Motor neuron (in vitro differentiated cells): ENCODE results near the gene POMGNT1. TPM values are rescaled to one million over a fixed set of nuclear protein-coding genes. Genes with fewer than 3 reads are reported as not detected.

Source experiments
- ATAC-seq, 8 experiments: fragments of 200-7000 bp; cut with Tn5 transposase; replicated peaks in 6 of 8; 2 replicates each; pipeline ENCODE4 v1.8.0; 2021; ENCODE audit warnings: mild to moderate bottlenecking in 8 of 8, moderate library complexity in 8 of 8
- H3K27ac ChIP-seq, 2 donors: fragments of 250-450 bp; sonication (Bioruptor Pico); 2 replicates each; pipeline ENCODE4 v1.9.0; 2021; ENCODE audit warnings: antibody characterized with exemption in 2 of 2, mild to moderate bottlenecking in 2 of 2, moderate library complexity in 1 of 2
- H3K4me1 ChIP-seq, 2 donors: fragments of 250-450 bp; sonication (Bioruptor Pico); replicated peaks in 1 of 2; 2 replicates each; pipeline ENCODE4 v1.6.1; 2021; ENCODE audit warnings: antibody characterized with exemption in 2 of 2, mild to moderate bottlenecking in 2 of 2, moderate library complexity in 1 of 2
- H3K4me3 ChIP-seq, 5 donors: fragments of 250-450 bp; sonication (Bioruptor Pico); 2 replicates each; pipeline ENCODE4 v1.9.0; 2021; ENCODE audit warnings: antibody characterized with exemption in 5 of 5, mild to moderate bottlenecking in 5 of 5, moderate library complexity in 4 of 5
- WGBS, 10 experiments: fragments of 450-650 bp; shearing (Covaris generic); methylation state at CpG; one replicate each; pipeline ENCODE4 v1.0.0; 2022; 5-methylcytosine and 5-hydroxymethylcytosine counted together
- in situ Hi-C, 9 experiments: fragments of 400-800 bp; cut with MboI; loops; one replicate each; pipeline ENCODE4 v1.15.0; 2021; ENCODE audit warnings: low sequenced_read_pairs in 9 of 9, low pct_unique_long_range_greater_than_20kb in 2 of 9; ENCODE audit not compliant: unreplicated experiment in 9 of 9
- total RNA-seq, 8 experiments: library from RNA; unstranded; fragments of 300-600 nt; gene quantifications; 2 replicates each; pipeline versions ENCODE4 v1.2.3 to v1.2.4, GENCODE V29; 2022

The POMGNT1 gene
- total RNA-seq, 8 experiments from 2014 or later, result 40.9 to 80.1 (median 59.1) TPM

DNA sequence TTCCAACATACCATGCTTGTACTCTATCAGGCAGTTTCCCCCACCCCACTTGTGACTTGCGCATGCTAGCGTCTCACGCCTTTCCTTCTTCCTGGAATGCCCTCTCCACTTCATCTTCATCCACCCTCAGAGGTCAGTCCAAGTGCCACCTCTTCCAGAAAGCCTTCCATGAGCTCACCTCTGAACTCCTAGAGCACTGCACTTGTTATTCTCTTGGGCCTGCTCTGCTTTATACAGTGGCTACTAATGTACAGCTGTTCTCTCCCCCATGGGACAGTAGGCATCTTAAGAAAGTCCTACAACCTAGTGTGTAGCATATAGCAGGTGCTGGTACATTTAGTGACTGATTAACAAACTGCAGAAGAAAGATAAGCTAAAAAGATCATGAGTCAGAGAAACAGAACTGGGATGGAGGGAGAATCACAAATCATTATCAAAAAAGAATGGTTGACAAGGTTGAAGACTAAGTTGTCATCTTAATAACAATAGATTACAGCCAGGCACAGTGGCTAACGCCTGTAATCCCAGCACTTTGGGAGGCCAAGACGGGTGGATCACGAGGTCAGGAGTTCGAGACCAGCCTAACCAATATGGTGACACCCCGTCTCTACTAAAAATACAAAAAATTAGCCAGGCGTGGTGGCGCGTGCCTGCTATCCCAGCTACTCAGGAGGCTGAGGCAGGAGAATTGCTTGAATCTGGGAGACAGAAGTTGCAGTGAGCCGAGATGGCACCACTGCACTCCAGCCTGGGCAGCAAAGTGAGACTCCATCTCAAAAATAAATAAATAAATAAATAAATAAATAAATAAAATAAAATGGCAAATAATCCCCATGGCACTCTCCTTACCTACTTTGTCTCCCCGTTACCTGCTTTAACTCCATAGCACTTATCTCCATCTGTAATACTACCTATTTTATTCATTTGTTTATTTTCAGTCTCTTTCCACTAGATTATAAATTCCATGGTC, 39.6 kb downstream of the POMGNT1 start:
- in situ Hi-C loops, result no loop called here
- Histone ChIP-seq H3K4me3 (no peak overlapping the region), H3K4me1 (no peaks in the 10 kb centered on the region), H3K27ac (no peak overlapping the region)
- 30 to 100% (median 91%) methylated on average over 1 to 13 of the region's 13 CpGs; no CpG with 5 or more reads in 1 of the 10 experiments for WGBS, 10 experiments
- no peak for ATAC-seq

DNA sequence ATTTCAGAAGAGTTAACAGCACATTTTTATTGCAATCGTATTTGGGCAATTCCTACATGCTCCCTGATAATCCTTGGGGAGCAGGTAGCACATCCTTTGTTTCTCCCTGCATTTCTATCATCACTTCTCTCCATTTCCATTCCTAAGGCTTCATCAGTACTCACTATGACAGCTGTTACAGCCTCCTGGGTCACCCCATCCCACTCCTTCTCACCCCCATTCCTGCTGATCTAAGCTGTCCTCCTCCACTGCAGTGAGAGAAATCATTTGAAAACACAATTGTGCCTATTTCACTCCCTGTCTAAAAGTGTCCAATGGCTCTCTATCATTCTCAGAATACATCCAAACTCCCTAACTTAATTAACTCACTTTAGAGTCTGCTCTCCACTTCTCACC, 40.3 kb downstream of the POMGNT1 start:
- in situ Hi-C loops, result no loop called here
- WGBS, 10 experiments, result 33 to 100% (median 100%) methylated on average over 1 of the region's 1 CpG; no CpG with 5 or more reads in 3 of the 10 experiments
- H3K4me3 ChIP-seq, result no peak overlapping the region
- no peaks in the 10 kb centered on the region for H3K4me1 ChIP-seq
- ATAC-seq, result no peak
- H3K27ac ChIP-seq, result no peak overlapping the region

DNA sequence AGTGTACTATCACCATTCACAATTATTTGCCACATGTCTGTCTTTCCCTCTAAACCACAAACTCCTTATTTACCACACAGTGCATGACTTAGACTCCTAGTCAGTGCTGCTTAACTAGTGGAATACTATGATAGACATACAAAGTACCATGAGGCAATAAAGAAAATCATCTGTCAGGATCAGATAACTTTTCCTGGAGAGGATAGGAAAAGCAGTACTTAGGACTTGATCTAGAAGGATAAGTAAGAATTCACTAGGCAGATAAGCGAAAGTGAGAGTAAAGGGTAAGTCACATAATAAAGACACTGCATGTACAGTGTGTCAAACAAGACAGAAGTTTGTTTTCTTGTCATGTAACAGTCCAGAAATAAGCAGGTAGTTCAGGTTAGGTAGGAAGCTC, 44.5 kb downstream of the POMGNT1 start:
- H3K27ac ChIP-seq, result no peak overlapping the region

DNA sequence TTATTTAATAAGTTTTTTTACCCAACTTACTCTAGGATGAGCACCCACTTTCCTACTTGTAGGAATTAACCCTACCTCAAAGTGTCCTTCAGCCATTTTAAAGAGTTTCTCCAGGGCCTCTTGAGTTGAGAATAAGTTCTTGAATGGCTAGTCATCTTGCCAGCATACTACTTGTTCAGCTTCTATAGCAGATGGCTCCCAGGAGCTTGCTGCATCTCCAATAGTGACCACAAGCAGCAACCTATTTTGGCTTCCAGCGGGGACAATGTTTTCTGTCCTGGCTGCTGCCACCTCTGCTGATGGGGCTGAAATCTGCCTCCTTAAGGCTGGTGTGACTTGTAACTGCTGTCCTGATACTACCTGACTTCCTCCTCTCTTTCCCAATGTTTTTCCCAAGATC, 45.0 kb downstream of the POMGNT1 start:
- H3K4me3 ChIP-seq, result no peak overlapping the region
- H3K4me1 ChIP-seq, result no peaks in the 10 kb centered on the region
- WGBS, 10 experiments, result 80 to 91% (median 80%) methylated on average over 1 of the region's 1 CpG; no CpG with 5 or more reads in 7 of the 10 experiments
- no peak overlapping the region for H3K27ac ChIP-seq
- in situ Hi-C loops, result no loop called here
- ATAC-seq, result no peak

More for the DNA sequence above, 44.5 kb downstream of the POMGNT1 start:
- ATAC-seq, result no peak
- 56 to 100% (median 96%) methylated on average over 1 of the region's 1 CpG; no CpG with 5 or more reads in 2 of the 10 experiments for WGBS, 10 experiments
- Histone ChIP-seq H3K4me1 (no peaks in the 10 kb centered on the region), H3K4me3 (no peak overlapping the region)
- in situ Hi-C loops, result no loop called here

DNA sequence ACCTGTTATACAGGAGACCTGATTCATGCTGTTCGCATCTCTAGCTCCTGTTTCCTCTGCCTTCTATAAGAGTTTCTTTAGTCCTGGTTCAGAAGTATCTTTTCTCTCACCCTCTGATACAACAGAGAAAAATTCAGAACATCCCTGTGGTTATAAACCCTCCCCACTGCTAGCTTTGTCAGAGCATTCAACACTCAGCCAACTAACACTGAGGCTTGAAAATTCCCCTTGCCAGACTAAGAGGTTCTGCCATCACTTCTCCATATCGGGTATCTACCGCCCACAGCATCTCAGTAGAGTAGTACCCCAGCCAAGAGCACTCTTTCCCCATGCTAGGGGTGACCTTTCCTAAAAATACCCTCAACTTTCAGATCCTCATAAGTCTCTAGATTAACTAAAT, 46.2 kb downstream of the POMGNT1 start:
- Histone ChIP-seq H3K4me3 (no peak overlapping the region), H3K4me1 (no peaks in the 10 kb centered on the region), H3K27ac (no peak overlapping the region)
- no peak for ATAC-seq
- WGBS, 10 experiments, result 14 to 100% (median 93%) methylated on average over 1 to 3 of the region's 3 CpGs; no CpG with 5 or more reads in 3 of the 10 experiments
- in situ Hi-C loops, result no loop called here

DNA sequence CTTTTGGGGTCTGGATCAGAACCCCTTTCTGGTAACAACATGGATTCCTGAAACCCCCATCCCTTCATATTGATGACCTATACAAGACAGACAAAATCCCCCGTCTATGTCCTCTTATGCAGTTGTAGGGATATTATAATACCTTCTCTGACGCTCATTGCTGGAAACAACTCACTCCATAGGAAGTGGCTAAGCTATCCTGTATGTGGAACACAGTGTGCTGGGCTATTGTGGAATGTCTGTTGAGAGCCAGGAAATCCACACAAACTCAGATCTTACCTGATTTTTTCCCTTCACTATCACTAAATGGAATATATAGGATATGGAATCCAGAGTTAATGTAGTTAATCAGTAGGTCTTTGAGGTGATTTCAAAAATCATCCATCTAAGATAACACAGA, 48.1 kb downstream of the POMGNT1 start:
- Histone ChIP-seq H3K4me3 (no peak overlapping the region), H3K4me1 (no peaks in the 10 kb centered on the region), H3K27ac (no peak overlapping the region)
- 0 to 100% (median 75%) methylated on average over 1 to 2 of the region's 2 CpGs; no CpG with 5 or more reads in 2 of the 10 experiments for WGBS, 10 experiments
- ATAC-seq, result no peak
- in situ Hi-C loops, result no loop called here

DNA sequence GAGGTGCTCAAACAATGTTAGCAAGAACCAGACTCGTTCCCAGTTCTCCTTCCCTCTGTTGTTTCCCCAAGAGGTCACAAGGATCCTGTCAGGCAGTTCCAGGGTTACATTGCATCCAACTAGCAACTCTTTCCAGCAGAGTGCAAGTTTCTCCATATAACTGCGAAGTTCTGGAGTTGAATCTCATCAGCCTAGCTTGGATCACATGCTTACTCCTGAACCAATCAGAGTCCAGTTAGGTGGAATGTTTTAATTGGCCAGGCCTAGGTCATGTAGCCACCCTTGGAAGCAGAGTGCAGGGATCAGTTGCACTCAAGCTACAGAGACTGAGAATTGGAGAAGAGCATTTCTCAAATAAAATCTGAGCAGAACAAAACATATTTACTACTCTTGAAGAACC, 49.9 kb downstream of the POMGNT1 start:
- WGBS, 10 experiments, result 0 to 92% (median 76%) methylated on average over 1 to 2 of the region's 2 CpGs; no CpG with 5 or more reads in 3 of the 10 experiments
- H3K4me1 ChIP-seq, result no peaks in the 10 kb centered on the region
- ATAC-seq, result peak in 1 of 8 experiments; percentile 29
- H3K27ac ChIP-seq, result no peak overlapping the region
- in situ Hi-C loops, result no loop called here
- H3K4me3 ChIP-seq, result no peak overlapping the region

Other genes with a start within 250 kb of the POMGNT1 start
- 100 to 1,000 TPM in 1 of 8 experiments, 10 to 100 TPM in 7; 11.6 to 137 (median 39.1) TPM for gene PIK3R3, start 65.8 kb downstream of the POMGNT1 start, total RNA-seq
- 1 to 10 TPM in 4 of 8 experiments, under 1 TPM in 3, not detected in 1; 0.35 to 3.1 (median 1.1) TPM for gene TSPAN1, start 23.3 kb downstream of the POMGNT1 start, total RNA-seq
- gene P3R3URF, start 21.9 kb downstream of the POMGNT1 start, total RNA-seq, result not detected
- gene LURAP1, start 4.9 kb upstream of the POMGNT1 start, total RNA-seq, result 1 to 10 TPM; 1.4 to 2.9 (median 2.3) TPM
- gene RAD54L, start 49.3 kb upstream of the POMGNT1 start, total RNA-seq, result 10 to 100 TPM in 2 of 8 experiments, 1 to 10 TPM in 2, under 1 TPM in 4; 0.31 to 15.5 (median 1.0) TPM
- gene LRRC41, start 105.2 kb upstream of the POMGNT1 start, total RNA-seq, result 10 to 100 TPM; 65.4 to 98.2 (median 85.5) TPM
- gene UQCRH, start 105.3 kb upstream of the POMGNT1 start, total RNA-seq, result 1,000 to 10,000 TPM in 2 of 8 experiments, 100 to 1,000 TPM in 6; 462 to 1,061 (median 717) TPM
- gene NSUN4, start 142.4 kb upstream of the POMGNT1 start, total RNA-seq, result 10 to 100 TPM; 14.5 to 22.4 (median 16.2) TPM
- 10 to 100 TPM in 1 of 8 experiments, 1 to 10 TPM in 7; 1.7 to 10.5 (median 8.3) TPM for gene FAAH, start 195.9 kb upstream of the POMGNT1 start, total RNA-seq